Body of pancreas (tissue), 4 donors: ENCODE measurements around the gene RSPH9. TPM values are rescaled to one million over a fixed set of nuclear protein-coding genes. Genes with fewer than 3 reads are reported as not detected.

Source experiments
- ATAC-seq: fragments of 150-250 bp; one replicate; pipeline ENCODE4 v1.9.1; 2016
- DNase-seq, 4 donors: peaks; one replicate each; pipeline ENCODE4 v3.0.0-alpha.2; 2019
- H3K27ac ChIP-seq, 4 donors: fragments of 200-600 bp; sonication (generic); 1 replicate in 3 of 4; 2 replicates in 1 of 4; pipeline versions ENCODE4 v1.5.1 to v1.6.1; 2016 to 2019; ENCODE audit warnings: mild to moderate bottlenecking in 1 of 4, mixed read lengths in 1 of 4, moderate library complexity in 1 of 4
- H3K27me3 ChIP-seq, 2 donors: fragments of 200-600 bp; sonication (generic); one replicate each; pipeline ENCODE4 v1.6.0; 2016; ENCODE audit warnings: mild to moderate bottlenecking in 1 of 2
- H3K36me3 ChIP-seq, 2 donors: fragments of 200-600 bp; sonication (generic); replicated peaks in 1 of 2; 2 replicates each; pipeline ENCODE4 v1.5.1; 2016; ENCODE audit warnings: low read depth in 2 of 2; ENCODE audit not compliant: insufficient read depth in 1 of 2
- H3K4me1 ChIP-seq: fragments of 200-600 bp; sonication (generic); one replicate; pipeline ENCODE4 v1.6.0; 2016
- H3K4me3 ChIP-seq, 2 donors: fragments of 200-600 bp; sonication (generic); 1 replicate in 1 of 2; 2 replicates in 1 of 2; pipeline ENCODE4 v1.5.1; 2016 to 2019
- H3K9me3 ChIP-seq, 3 donors: fragments of 200-600 bp; sonication (generic); 1 replicate in 2 of 3; 2 replicates in 1 of 3; pipeline ENCODE4 v1.5.1; 2016
- POLR2A ChIP-seq, 3 donors: fragments of 450-650 bp; IDR thresholded peaks; one replicate each; pipeline ENCODE4 v1.6.1; 2016; ENCODE audit warnings: antibody characterized with exemption in 3 of 3, mild to moderate bottlenecking in 2 of 3
- WGBS, 2 donors: methylation state at CpG; one replicate each; pipeline ENCODE4 v1.1.5; 2017; 5-methylcytosine and 5-hydroxymethylcytosine counted together
- intact Hi-C: fragments of 100-400 bp; cut with DNase I; formaldehyde crosslinking; loops from one replicate; pipeline ENCODE4 v1.15.1; 2023
- total RNA-seq, 2 donors: library from RNA; depleted of rRNA; stranded (reverse); fragments of >200 nt; gene quantifications; one replicate each; pipeline ENCODE4 v1.1.0, GENCODE V29; 2016
- TF ChIP-seq, protein P1 (sequence below), 7 experiments: fragments of 450-650 bp in 4 of 7; fragments of 200-600 bp in 3 of 7; sonication (generic) in 3 of 7; IDR thresholded peaks; one replicate each; pipeline ENCODE4 v1.5.1; 2016 to 2019; ENCODE audit warnings: antibody characterized with exemption in 7 of 7

RSPH9 gene
- total RNA-seq, 2 donors from 2014 or later: not detected

DNA sequence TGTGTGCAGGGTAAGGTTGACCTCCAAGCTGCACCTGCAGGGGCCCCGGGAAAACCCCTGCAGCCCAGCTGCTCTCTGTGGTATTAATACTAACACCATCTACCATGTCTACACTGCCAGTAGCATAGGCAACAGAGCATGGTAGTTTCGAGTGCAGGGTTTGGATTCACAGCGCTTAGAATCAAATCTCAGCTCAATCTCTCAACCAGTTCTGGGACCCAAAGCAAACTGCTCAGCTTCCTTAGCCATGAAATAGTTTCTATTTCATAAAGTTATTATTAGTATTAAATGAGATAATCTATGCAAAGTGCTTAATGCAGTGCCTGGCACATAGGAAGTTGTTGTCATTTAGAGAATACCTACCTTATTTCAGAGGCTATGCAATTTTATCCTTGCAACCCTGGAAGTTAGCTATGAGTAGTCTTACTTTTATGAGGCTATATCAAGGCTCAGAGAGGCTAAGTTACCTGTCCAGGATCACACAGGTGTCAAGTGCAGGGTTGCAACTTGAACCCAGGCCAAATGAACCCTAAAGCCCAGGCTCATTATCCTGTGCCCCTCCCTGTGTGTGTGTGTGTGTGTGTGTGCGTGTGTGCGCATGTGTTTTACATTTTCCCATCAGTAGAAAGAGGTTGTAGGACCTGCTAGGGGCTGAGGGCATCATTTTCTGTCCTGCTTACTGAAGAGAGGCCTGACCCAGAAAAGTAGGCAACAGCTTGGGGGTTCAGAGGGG is 70.4 kb downstream of the RSPH9 start:
- no peak for DNase-seq
- Histone ChIP-seq H3K36me3 (no peaks in the 10 kb centered on the region), H3K9me3 (no peaks in the 10 kb centered on the region), H3K27me3 (no peaks in the 10 kb centered on the region), H3K4me3 (no peak overlapping the region), H3K4me1 (no peaks in the 10 kb centered on the region), H3K27ac (no peak overlapping the region)
- ATAC-seq: no peak
- no peak for TF ChIP-seq POLR2A (IDR thresholded peaks at IDR 0.05)
- TF ChIP-seq, protein P1, sequence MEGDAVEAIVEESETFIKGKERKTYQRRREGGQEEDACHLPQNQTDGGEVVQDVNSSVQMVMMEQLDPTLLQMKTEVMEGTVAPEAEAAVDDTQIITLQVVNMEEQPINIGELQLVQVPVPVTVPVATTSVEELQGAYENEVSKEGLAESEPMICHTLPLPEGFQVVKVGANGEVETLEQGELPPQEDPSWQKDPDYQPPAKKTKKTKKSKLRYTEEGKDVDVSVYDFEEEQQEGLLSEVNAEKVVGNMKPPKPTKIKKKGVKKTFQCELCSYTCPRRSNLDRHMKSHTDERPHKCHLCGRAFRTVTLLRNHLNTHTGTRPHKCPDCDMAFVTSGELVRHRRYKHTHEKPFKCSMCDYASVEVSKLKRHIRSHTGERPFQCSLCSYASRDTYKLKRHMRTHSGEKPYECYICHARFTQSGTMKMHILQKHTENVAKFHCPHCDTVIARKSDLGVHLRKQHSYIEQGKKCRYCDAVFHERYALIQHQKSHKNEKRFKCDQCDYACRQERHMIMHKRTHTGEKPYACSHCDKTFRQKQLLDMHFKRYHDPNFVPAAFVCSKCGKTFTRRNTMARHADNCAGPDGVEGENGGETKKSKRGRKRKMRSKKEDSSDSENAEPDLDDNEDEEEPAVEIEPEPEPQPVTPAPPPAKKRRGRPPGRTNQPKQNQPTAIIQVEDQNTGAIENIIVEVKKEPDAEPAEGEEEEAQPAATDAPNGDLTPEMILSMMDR (IDR thresholded peaks at IDR 0.05): no peak
- WGBS, 2 donors: 65 to 70% methylated on average over 3 to 5 of the region's 5 CpGs
- intact Hi-C loops: no loop called here

GRCh38 chr6:43716099-43716498 is 71.3 kb downstream of the RSPH9 start:
- H3K4me3 ChIP-seq: no peak overlapping the region
- H3K9me3 ChIP-seq: no peaks in the 10 kb centered on the region
- H3K27me3 ChIP-seq: no peaks in the 10 kb centered on the region
- H3K36me3 ChIP-seq: no peaks in the 10 kb centered on the region
- no peaks in the 10 kb centered on the region for H3K4me1 ChIP-seq
- H3K27ac ChIP-seq: no peak overlapping the region
- WGBS, 2 donors: 52 to 77% methylated on average over 6 to 9 of the region's 9 CpGs
- no peak for ATAC-seq
- no peak for TF ChIP-seq POLR2A (IDR thresholded peaks at IDR 0.05)
- TF ChIP-seq, protein P1 (IDR thresholded peaks at IDR 0.05): no peak
- intact Hi-C loops: no loop called here
- no peak for DNase-seq

DNA sequence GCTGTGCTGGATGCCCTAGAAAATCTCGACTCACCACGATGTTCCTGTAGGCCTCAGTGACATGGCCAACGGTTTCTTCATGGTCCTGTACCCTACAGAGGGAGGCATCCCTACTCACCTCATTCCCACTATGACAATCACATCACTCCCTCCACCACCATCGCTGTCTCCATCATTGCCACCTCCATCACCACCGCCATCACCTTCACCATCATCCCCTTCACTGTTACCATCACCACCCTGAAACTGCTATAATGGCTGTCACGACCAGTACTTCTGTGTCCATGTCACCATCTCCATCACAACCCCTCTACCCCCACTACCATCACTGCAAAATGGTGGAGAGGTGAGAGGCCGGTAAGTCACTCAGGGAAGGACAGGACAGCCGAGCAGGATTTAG is 72.6 kb downstream of the RSPH9 start:
- intact Hi-C loops: no loop called here

GRCh38 chr6:43717822-43718221 is 73.0 kb downstream of the RSPH9 start:
- no peaks in the 10 kb centered on the region for H3K36me3 ChIP-seq
- WGBS, 2 donors: 64 to 73% methylated on average over 12 of the region's 12 CpGs
- no peaks in the 10 kb centered on the region for H3K4me1 ChIP-seq
- TF ChIP-seq, protein P1 (IDR thresholded peaks at IDR 0.05): no peak
- no peak for TF ChIP-seq POLR2A (IDR thresholded peaks at IDR 0.05)
- DNase-seq: peak in 1 of 4 donors; percentile 24
- no peaks in the 10 kb centered on the region for H3K9me3 ChIP-seq
- intact Hi-C loops: no loop called here
- no peak overlapping the region for H3K27ac ChIP-seq
- peak; percentile 20 for ATAC-seq
- no peaks in the 10 kb centered on the region for H3K27me3 ChIP-seq
- no peak overlapping the region for H3K4me3 ChIP-seq

More for the DNA sequence above, 72.6 kb downstream of the RSPH9 start:
- Histone ChIP-seq H3K36me3 (no peaks in the 10 kb centered on the region), H3K4me1 (no peaks in the 10 kb centered on the region), H3K4me3 (no peak overlapping the region), H3K27me3 (no peaks in the 10 kb centered on the region), H3K9me3 (no peaks in the 10 kb centered on the region), H3K27ac (no peak overlapping the region)
- 60 to 72% methylated on average over 8 of the region's 8 CpGs for WGBS, 2 donors
- ATAC-seq (no peak), DNase-seq (no peak)
- TF ChIP-seq, protein P1 (IDR thresholded peaks at IDR 0.05): no peak
- TF ChIP-seq POLR2A (IDR thresholded peaks at IDR 0.05): no peak
